Measurements from ENCODE around the gene BRIP1.
"Not testable (repeated sequence)": the region's sequence is repeated elsewhere in the genome, so short reads cannot be mapped to it uniquely, and the experiment has no call there.

DNA sequence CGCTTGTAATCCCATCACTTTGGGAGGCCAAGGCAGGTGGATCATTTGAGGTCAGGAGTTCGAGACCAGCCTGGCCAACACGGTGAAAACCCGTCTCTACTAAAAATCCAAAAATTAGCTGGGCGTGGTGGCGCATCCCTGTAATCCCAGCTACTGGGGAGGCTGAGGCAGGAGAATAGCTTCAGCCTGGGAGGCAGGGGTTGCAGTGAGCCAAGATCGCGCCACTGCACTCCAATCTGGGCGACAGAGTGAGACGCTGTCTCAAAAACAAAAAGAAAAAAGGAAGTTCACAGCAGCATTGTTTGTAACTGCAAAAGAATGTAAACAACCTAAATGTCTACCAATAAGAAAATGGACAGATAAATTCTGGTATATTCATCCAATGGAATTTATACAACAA, 2.9 kb downstream of the BRIP1 start:
- TF ChIP-seq, protein P1, sequence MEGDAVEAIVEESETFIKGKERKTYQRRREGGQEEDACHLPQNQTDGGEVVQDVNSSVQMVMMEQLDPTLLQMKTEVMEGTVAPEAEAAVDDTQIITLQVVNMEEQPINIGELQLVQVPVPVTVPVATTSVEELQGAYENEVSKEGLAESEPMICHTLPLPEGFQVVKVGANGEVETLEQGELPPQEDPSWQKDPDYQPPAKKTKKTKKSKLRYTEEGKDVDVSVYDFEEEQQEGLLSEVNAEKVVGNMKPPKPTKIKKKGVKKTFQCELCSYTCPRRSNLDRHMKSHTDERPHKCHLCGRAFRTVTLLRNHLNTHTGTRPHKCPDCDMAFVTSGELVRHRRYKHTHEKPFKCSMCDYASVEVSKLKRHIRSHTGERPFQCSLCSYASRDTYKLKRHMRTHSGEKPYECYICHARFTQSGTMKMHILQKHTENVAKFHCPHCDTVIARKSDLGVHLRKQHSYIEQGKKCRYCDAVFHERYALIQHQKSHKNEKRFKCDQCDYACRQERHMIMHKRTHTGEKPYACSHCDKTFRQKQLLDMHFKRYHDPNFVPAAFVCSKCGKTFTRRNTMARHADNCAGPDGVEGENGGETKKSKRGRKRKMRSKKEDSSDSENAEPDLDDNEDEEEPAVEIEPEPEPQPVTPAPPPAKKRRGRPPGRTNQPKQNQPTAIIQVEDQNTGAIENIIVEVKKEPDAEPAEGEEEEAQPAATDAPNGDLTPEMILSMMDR (IDR thresholded peaks at IDR 0.05), result not testable (repeated sequence)
- TF ChIP-seq POLR2A (IDR thresholded peaks at IDR 0.05), result not testable (repeated sequence)

Data from uterus (tissue), 2 donors.